ENCODE results near the gene PIP5K1B.

GRCh38 chr9:69046723-69047122, 341.7 kb downstream of the PIP5K1B start:
- no peak for TF ChIP-seq MYC (IDR thresholded peaks at IDR 0.05; ENCODE audit: low read depth, low read length)
- TF ChIP-seq CTCF (IDR thresholded peaks at IDR 0.05; ENCODE audit: extremely low read depth in 1 of 2, insufficient read depth in 1 of 2, low read depth in 1 of 2, low read length in 2 of 2): no peak
- no peak for TF ChIP-seq GATA2 (IDR thresholded peaks at IDR 0.05; ENCODE audit: insufficient read depth, insufficient read length, low read depth, low read length)
- no peak for TF ChIP-seq EZH2 (IDR thresholded peaks at IDR 0.05; ENCODE audit: borderline replicate concordance, low read depth, low read length, severe bottlenecking)
- TF ChIP-seq POLR2A (IDR thresholded peaks at IDR 0.05; ENCODE audit: low read depth, low read length): no peak
- TF ChIP-seq POLR2AphosphoS5 (IDR thresholded peaks at IDR 0.05; ENCODE audit: insufficient read depth, low read depth, low read length): no peak
- TF ChIP-seq, protein P1, sequence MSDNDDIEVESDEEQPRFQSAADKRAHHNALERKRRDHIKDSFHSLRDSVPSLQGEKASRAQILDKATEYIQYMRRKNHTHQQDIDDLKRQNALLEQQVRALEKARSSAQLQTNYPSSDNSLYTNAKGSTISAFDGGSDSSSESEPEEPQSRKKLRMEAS (IDR thresholded peaks at IDR 0.05; ENCODE audit: insufficient read depth, insufficient read length): no peak
